Muscle of arm (tissue), 14 donors: ENCODE results near the gene LTF. TPM values are rescaled to one million over a fixed set of nuclear protein-coding genes. Genes with fewer than 3 reads are reported as not detected.
"Not testable (repeated sequence)": the region's sequence is repeated elsewhere in the genome, so short reads cannot be mapped to it uniquely, and the experiment has no call there.

Experiments
- DNase-seq: peaks from one replicate; pipeline ENCODE4 v3.0.0-alpha.2; 2013
- long read RNA-seq, 11 donors: transcript quantifications; one replicate each; lab custom pipeline, GENCODE V29; 2026
- polyA plus RNA-seq, 12 donors: library from polyadenylated mRNA; unstranded; fragments of 120-200 nt; gene quantifications; one replicate each; pipeline ENCODE4 v1.2.1, GENCODE V29; 2013; ENCODE audit not compliant: insufficient read length in 12 of 12

The LTF gene
- 1 to 10 TPM in 10 of 12 donors, not detected in 2; 1.0 to 6.1 (median 1.9) TPM for polyA plus RNA-seq
- long read RNA-seq, donor 1 = 0 reads
- long read RNA-seq, donor 2 = 0 reads
- long read RNA-seq, donor 3 = 0 reads
- long read RNA-seq, donor 4 = 0 reads
- long read RNA-seq, donor 5, partial matches to known transcripts = 0 of 2 reads
- long read RNA-seq, donor 5, other reads (novel, unspliced or antisense) = 0 of 2 reads
- long read RNA-seq, donor 6, partial matches to known transcripts = 0 of 1 reads
- long read RNA-seq, donor 6, other reads (novel, unspliced or antisense) = 0 of 1 reads
- long read RNA-seq, donor 7 = 0 reads
- long read RNA-seq, donor 8, partial matches to known transcripts = 0 of 1 reads
- long read RNA-seq, donor 8, other reads (novel, unspliced or antisense) = 0 of 1 reads
- long read RNA-seq, donor 9, partial matches to known transcripts = 0 of 1 reads
- long read RNA-seq, donor 9, other reads (novel, unspliced or antisense) = 0 of 1 reads
- long read RNA-seq, donor 10 = 0 reads
- long read RNA-seq, donor 11, partial matches to known transcripts = 0 of 1 reads
- long read RNA-seq, donor 11, other reads (novel, unspliced or antisense) = 0 of 1 reads

DNA sequence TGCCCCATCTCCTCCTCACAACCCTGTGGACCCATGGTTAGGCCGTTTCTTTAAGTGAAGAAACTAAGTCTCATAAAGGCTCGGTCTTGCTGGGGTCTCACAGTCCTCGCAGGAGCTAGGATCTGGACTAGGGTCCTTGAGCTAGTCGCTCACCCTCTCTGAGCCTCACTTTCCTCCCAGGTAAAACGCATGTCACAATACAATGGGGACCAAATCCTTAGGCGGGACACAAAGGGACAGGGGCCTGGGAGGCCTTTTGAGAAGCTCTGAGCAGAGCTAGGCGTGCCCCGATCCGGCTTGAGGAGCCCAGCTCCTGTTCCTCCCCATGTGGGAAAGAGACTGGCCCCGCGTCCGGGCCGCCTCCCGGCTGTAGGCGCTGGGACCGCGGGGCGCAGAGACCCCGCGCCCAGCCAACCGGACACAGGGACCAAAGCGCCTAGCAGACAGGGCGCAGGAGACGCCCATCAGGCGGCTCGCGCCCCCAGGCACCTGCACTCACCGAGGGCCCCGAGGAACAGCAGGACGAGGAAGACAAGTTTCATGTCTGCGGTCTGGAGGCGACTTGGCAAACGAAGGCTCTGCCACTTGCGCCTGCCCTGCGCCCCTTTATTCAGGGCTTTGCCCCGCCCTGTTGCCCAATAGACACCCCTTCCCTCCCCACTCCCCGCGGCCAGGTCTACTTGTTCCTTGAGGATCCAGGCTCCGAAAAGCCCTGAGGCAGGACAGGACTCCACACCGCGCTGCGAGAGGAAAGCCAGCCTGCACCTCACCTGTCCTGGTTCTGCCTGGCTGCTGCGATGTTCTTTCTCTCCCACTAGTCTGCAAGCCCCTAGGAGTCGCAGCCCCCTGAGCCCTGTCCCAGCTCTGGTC, at the start of gene LTF:
Gene LTF, minus strand, starts transcription at position 580 of the 870 bp plus-strand sequence. Its CDS starts 38 bp downstream, at position 542.
- no peak for DNase-seq

DNA sequence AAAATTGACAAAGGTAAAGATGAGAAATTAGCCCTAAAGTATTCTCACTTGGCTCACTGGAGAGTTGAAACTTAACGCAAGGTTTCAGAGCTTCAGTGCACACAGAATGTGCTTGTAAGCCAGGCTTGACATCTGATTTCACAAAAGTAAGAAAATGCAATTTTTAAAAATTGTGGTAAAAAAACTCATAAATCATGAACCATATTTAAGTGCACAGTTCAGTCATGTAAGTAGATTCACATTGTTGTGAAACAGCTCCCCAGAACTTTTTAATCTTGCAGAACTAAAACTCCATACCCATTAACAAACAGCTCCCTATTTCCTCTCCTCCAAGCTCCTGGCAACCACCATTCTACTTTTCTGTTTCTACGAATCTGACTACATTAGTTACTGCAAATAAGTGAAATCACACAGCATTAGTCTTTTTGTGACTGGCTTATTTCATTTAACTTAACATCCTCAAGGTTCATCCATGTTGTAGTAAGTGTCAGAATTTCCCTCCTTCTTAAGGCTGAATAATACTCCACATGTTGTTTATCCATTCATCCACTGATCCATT, 47.6 kb upstream of the LTF start:
- DNase-seq = no peak

DNA sequence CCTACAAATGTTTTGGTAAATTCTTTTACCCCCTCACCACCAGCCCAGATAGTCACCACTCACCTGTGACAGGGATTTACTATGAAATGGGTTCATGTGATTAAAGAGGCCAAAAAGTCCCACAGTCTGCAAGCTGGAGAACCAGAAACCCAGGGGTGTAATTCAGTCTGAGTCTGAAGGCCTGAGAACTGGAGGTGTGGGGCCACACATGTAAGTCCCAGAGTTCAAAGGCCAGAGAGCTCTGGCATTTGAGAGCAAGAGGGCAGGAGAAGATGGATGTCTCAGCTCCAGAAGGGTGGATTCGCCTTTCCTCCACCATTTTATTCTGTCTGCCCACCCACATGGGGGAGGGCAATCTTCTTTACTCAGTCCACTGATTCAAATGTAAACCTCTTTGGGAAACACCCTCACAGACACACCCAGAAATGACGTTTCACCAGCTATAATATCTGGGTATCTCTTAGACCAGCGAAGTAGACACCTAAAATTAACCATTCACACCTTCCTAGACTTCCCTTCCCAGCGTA, 45.0 kb upstream of the LTF start:
- DNase-seq = no peak

DNA sequence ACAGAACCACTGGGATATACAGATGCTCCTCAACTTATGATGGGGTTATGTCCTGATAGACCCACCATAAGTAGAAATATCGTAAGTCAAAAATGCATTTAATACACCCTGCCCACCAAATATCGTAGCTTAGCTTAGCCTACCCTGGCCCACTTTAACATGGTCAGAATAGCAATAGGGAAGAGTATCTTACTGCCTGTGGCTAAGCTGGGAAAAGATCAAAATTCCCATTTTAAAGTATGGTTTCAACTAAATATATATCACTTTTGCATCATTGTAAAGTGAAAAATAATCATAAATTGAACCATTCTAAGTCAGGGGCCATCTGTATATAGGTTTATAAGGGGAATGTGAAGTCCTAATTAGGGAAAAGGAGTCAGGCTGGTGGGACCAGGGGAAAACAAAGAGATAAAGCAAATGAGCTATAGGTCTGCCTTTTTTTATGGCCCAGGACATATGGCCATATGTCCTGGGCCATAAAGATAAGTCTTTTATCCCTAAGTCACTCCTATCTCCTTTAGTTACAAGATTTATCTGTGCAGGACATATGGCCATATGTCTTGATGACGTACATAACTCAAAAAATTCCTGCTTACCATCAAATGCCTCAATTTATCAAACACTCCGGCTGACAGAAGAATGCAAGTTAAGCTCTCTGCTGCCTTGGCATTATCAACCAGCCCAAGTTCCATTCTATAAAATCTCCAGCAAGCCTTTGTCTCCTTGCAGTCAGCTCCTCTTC, 44.3 kb upstream of the LTF start:
- DNase-seq = no peak

DNA sequence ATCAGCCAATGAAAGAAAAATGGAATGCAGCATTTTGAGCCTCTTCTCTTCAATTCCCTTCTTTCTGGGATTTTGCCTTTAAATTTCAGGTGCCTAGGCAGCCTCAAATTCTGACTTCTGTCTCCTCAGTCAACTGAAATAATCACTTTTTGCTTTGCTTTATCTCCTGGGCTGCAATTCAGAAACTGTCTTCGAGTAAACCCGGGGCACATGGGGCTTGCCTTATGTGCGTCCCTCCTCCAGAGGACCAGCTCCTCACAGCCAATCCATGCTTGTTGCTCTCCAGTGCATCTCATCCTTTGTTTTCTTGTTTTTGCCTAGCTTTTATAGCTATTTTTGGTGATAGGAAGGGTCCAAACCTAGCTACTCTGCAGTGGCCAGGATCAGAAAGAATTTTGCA, 41.8 kb upstream of the LTF start:
- DNase-seq = no peak

DNA sequence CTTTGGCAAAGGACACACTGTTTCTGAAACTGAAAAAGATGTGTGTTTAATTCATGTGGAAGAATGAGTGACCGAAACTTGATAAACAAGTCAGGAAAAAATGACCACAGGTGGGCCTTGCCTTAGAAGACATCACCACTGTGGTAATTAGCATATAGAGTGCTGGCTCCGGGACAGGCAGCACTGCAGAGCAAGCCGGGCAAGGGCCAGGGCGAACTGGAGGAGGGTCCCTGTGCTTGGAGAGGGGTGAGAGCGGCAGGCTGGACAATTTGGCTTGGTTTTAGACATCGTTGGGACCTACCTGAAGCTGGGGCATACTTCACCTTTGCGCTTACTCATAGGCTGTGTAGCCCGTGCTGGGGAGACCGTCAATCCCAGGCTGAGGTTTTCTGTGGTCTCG, 41.2 kb upstream of the LTF start:
- DNase-seq = no peak

DNA sequence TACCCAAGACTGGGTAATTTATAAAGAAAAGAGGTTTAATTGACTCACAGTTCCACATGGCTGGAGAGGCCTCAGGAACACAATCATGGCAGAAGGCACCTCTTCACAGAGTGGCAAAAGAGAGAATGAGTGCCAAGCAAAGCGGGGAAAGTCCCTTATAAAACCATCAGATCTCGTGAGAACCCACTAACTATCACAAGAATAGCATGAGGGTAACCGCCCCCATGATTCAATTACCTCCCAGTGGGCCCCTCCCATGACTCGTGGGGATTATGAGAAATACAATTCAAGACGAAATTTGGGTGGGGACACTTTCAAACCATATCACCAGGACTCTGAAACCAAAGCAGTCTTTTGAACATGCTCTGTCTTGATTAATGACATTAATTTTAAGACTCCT, 40.1 kb upstream of the LTF start:
- DNase-seq = no peak

DNA sequence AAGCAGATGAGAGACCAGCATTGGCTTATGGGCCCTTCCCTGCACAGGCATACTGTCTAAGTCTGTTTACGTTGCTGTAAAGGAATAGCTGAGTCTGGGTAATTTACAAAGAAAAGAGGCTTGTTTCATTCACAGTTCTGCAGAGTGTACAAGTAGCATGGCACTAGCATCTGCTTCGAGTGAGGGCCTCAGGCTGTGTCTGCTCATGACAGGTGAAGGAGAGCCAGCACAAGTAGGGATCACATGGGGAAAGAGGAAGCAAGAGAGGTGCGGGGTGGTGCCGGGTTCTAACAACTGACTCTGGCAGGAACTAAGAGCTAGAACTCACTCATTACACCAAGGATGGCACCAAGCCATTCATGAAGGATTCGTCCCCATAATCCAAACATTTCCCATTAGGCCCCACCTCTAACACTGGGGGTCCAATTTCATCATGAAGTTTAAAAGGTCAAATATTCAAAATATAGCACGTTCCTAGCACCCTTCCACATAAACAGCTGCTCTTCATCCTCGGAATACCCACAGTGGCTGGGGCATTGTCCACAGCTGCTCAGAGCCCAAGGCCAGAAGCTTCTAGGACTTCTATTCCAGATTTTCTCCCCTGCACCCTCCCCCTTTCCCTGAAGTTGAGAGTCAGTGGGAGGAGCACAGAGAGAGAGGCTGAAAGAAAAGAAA, 38.6 kb upstream of the LTF start:
- no peak for DNase-seq

DNA sequence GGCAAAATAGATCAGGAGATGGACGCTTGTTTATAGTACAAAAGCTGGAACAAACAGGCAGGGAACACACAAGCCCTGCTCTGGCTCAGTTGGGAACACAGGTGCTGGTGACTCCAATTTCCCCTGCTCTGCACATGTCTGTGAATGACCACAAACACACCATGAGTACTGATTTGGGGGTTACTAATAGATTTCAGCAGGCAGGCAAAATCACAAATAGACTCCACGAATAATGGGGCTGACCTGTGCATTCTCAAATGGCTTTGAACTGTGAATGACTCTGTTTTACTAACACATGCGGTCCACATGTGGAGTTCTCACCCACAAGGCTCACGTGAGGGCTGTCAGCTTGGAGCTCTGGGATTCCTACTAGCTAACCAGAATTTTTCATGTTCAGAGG, 37.0 kb upstream of the LTF start:
- no peak for DNase-seq

DNA sequence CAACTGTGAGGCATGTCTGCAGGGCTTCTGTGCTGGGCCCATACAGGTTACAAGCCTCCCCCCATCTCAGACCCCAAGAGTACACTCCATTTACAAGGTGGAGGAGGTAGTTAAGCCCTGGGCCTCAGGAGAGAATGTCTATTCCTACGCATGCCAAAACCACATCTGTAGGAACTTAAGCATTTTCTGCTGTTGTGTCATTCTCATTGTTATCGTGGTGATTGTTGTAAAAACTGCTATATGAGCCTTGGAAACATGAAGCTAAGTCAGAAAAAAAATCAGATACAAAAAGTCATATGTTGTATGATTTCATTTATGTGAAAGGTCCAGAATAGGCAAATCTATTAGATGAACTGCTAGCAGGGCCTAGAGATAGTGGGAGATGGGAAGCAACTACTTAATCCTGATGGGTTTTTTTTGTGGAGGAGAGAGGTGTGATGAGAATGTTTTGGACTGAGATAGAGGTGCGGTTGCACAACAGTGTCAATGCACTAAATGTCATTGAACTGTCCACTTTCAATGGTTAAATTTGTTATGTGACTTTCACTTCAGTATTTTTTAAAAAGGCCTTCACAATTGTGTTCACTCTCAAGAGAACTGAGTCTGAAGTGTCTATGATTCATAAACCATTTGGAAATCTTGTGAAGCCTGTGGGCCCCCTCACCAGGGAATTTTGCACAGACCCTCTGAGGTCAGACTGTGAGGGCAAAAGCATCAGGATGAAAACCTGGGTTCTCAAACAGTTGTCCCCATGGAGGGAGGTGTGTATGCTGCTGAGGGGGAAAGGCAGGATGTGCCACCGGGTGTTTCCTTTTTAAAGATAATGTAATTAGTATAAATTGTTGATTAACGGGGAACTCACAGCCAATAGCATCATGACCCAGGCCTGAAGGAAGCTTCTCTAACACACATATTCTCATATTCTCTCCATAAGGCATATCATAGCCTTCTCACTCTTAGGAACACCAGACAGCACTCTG, 36.2 kb upstream of the LTF start:
- DNase-seq = no peak

DNA sequence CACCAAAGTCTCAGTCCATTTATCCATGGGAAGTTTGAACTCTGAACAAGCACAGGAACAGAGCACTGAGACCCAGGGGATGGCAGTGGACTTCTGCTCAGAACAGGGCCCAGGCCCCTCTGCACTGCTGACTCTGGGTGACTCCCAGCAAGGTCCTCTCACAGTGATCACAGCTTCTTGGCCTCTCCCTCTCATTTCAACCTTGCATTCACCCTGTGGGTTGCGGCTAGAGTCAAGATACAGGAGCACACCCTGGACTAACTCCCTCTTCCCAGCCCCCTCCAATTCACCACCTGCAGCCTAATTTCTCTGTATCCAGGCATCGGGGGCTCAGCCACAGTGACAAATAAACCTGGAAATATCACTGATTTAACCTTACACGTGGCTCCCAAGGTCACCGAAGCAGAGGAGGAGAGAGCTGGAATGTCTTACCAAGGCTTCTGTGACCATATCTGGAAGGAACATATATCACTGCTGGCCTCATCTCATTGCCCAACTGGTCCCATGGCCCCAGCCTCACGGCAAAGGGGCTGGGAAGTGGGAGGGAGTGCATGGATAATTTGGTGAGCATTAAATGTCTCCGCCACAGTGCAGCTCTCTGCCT, 34.3 kb upstream of the LTF start:
- DNase-seq = no peak

DNA sequence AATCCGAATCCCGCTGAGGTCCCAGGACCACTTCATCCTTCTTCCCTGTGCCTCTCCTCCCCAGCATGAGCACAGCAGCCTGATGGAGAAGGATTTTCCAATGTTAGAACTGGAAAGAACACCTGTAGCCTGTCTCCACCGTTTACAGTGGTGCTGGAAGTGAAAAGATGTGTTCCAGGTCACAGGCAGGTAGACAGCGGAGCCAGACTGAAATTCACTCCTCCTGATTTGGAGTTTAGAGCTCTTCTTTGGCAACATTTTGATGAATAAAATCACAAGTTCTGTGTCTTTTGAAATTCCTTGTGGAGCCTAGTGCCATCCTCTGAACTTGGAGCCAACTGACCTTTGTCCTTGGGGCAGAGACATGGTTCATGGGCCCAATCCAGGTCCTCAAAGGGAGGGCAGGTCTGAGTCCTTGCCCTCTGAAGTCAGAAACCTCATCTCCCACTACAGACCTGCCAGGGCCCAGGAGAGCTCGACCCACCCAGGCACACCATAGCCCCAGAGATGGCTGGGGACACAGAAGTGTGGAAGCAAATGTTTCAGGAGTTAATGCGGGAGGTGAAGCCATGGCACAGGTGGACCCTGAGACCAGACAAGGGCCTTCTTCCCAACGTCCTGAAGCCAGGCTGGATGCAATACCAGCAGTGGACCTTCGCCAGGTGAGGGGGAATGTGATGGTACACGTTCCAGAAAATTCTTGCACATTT, 33.0 kb upstream of the LTF start, which contains the start of gene RTP3:
Gene RTP3, plus strand, starts transcription at position 421 of the 710 bp plus-strand sequence. Its CDS starts 87 bp downstream, at position 508.
- DNase-seq = no peak

DNA sequence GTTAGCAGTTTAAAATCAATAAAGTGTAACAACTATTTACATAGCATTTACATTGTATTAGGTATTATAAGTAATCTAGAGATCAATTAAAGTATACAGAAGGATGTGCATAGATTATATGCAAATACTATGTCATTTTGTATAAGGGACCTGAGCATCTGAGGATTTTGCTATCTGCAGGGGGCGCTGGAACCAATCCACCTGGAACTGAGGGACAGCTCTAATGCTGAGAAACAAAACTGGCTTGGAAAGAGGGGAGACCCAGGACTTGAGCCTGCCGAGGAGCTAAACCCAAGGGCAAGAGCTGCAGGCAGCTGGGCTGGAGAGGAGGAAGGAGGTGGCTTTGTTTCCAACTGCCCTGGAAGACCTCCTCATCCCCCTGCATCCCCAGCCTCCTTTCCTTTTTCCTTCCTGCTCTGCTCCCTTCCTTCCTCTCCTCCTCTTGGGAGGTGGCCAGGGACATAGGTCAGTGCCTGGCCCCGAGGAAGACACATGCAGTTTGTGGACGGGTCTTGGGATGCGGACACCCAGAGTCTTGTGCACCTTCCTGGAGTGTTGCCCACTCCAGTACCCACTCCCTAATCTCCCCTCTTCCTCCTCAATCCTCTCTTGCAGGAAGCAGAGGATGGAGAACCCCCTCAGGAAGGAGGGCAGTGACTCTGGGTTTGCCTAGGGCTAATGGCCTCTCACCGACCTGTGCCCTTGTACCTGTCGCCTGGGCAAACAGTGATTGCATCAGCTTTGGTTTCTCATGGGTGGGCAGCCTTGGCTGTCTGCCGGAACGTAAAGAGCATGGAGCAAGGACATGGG, 32.2 kb upstream of the LTF start:
- no peak for DNase-seq

DNA sequence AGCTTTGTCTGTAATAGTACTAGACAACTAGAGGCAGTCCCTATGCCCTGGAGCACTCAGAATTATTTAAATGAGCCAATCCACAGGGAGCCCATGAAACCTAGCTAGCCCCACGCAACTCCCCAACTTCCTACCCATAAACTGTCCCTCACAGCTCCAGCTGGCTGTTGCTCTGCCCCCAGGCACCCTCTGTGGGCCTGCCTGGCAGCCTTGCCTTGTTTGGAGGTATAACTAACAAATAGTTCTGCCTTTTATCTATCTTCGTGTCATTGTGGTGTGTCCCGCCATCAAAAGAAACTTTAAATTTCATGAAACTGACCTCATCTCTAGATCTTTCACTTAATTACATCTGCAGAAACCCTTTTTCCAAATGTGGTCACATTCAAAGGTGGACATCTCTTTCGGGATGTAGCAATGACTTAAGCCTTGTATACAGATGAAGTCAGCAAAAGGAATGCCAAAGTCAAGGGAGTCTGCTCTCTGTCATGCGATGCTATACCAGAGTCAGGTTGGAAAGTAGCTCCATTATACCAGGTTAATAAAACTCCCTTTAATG, 31.3 kb upstream of the LTF start:
- DNase-seq = no peak

DNA sequence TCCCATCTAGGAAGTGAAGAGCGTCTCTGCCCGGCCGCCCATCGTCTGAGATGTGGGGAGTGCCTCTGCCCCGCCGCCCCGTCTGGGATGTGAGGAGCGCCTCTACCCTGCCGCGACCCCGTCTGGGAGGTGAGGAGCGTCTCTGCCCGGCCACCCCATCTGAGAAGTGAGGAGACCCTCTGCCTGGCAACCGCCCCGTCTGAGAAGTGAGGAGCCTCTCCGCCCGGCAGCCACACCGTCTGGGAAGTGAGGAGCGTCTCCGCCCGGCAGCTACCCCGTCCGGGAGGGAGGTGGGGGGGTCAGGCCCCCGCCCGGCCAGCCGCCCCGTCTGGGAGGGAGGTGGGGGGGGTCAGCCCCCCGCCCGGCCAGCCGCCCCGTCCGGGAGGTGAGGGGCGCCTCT, 29.8 kb upstream of the LTF start:
- not testable (repeated sequence) for DNase-seq

DNA sequence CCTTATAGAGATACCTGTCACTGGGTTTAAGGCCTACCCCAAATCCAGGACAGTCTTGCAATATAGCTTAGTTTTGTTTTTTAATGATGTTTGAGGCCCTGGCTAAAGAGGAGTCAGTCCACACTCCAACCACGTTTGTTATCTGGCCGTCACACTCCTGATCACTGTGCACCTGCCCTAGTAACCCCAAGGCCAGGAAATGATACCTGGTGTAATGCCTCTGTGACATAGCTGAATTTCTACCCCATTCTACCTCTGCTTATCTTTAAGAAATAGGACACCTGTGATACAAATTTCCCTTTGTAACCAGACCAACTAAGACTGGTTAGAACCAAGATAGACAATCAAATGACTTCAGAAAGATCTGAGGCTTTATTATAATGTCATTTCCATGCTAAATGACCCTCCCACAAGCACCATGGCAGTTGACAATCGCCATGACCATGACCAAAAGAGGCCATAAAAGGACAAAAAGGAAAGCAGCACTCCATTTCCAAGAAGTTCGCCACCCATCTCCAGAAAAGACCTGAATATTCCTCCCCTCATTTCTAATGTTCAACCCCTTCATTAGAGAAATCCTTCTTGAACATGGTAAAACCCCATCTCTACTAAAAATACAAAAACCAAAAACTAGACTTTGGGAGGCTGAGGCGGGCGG, 28.3 kb upstream of the LTF start:
- DNase-seq = no peak
